ENCODE measurements around the gene PTPN3. TPM values are rescaled to one million over a fixed set of nuclear protein-coding genes. Genes with fewer than 3 reads are reported as not detected.

PTPN3 gene
- total RNA-seq, 6 donors from 2014 or later = 10.2 to 26.2 (median 15.2) TPM

GRCh38 chr9:109497226-109498153, 617 bp downstream of the PTPN3 start:
- Histone ChIP-seq H3K27me3 (peaks cover 0 to 14% (median 4%) of the 10 kb centered on the region in 4 donors), H3K9me3 (no peaks in the 10 kb centered on the region), H3K4me1 (peaks cover 0 to 25% (median 7%) of the 10 kb centered on the region in 4 donors), H3K27ac (peak overlapping the region in 3 of 4 donors; percentile 28 to 66 (median 56)), H3K4me3 (peak overlapping the region; percentile 22 to 57 (median 56)), H3K36me3 (no peaks in the 10 kb centered on the region)
- ATAC-seq (ENCODE audit: low FRiP score in 2 of 2) = no peak
- TF ChIP-seq CTCF (IDR thresholded peaks at IDR 0.05) (no peak), POLR2A (IDR thresholded peaks at IDR 0.05) (no peak), EP300 (IDR thresholded peaks at IDR 0.05) (no peak), POLR2AphosphoS5 (IDR thresholded peaks at IDR 0.05) (no peak)
- WGBS, 2 donors = 8 to 32% methylated on average over 10 to 38 of the region's 82 CpGs
- DNase-seq = peak in 1 of 2 donors; percentile 82

GRCh38 chr9:109496841-109497225, 1.3 kb downstream of the PTPN3 start:
- ATAC-seq (ENCODE audit: low FRiP score in 2 of 2) (no peak), DNase-seq (no peak)
- no peaks in the 10 kb centered on the region for H3K36me3 ChIP-seq
- no peaks in the 10 kb centered on the region for H3K9me3 ChIP-seq
- peaks cover 0 to 14% (median 4%) of the 10 kb centered on the region in 4 donors for H3K27me3 ChIP-seq
- H3K4me1 ChIP-seq = peaks cover 0 to 25% (median 7%) of the 10 kb centered on the region in 4 donors
- TF ChIP-seq CTCF (IDR thresholded peaks at IDR 0.05) (no peak), POLR2A (IDR thresholded peaks at IDR 0.05) (no peak), EP300 (IDR thresholded peaks at IDR 0.05) (no peak), POLR2AphosphoS5 (IDR thresholded peaks at IDR 0.05) (no peak)
- no peak overlapping the region for H3K27ac ChIP-seq
- 74 to 75% methylated on average over 4 of the region's 4 CpGs for WGBS, 2 donors
- peak overlapping the region in 3 of 4 donors; percentile 56 to 57 (median 56) for H3K4me3 ChIP-seq

- Histone ChIP-seq H3K4me3 (no peak overlapping the region), H3K27me3 (peaks cover 0 to 14% (median 4%) of the 10 kb centered on the region in 4 donors)
- WGBS, 2 donors = 88 to 94% methylated on average over 3 of the region's 3 CpGs
Observed at GRCh38 chr9:109496218-109496617, 1.9 kb downstream of the PTPN3 start.

GRCh38 chr9:109493648-109494047, 4.5 kb downstream of the PTPN3 start:
- peaks cover 0 to 5% (median 0%) of the 10 kb centered on the region in 4 donors for H3K27me3 ChIP-seq
- no peak overlapping the region for H3K4me3 ChIP-seq
- 54 to 57% methylated on average over 5 to 6 of the region's 6 CpGs for WGBS, 2 donors
- DNase-seq (no peak), ATAC-seq (ENCODE audit: low FRiP score in 2 of 2) (no peak)
- H3K4me1 ChIP-seq = peaks cover 0 to 14% (median 5%) of the 10 kb centered on the region in 4 donors
- no peaks in the 10 kb centered on the region for H3K36me3 ChIP-seq
- TF ChIP-seq EP300 (IDR thresholded peaks at IDR 0.05) = no peak
- no peak for TF ChIP-seq POLR2AphosphoS5 (IDR thresholded peaks at IDR 0.05)
- TF ChIP-seq POLR2A (IDR thresholded peaks at IDR 0.05) = no peak
- no peak for TF ChIP-seq CTCF (IDR thresholded peaks at IDR 0.05)
- H3K27ac ChIP-seq = no peak overlapping the region
- no peaks in the 10 kb centered on the region for H3K9me3 ChIP-seq

More at GRCh38 chr9:109496218-109496617, 1.9 kb downstream of the PTPN3 start:
- H3K27ac ChIP-seq = no peak overlapping the region
- H3K4me1 ChIP-seq = peaks cover 0 to 25% (median 7%) of the 10 kb centered on the region in 4 donors
- ATAC-seq (ENCODE audit: low FRiP score in 2 of 2) = no peak
- no peaks in the 10 kb centered on the region for H3K36me3 ChIP-seq
- H3K9me3 ChIP-seq = no peaks in the 10 kb centered on the region
- no peak for DNase-seq
- TF ChIP-seq POLR2AphosphoS5 (IDR thresholded peaks at IDR 0.05) (no peak), EP300 (IDR thresholded peaks at IDR 0.05) (no peak), POLR2A (IDR thresholded peaks at IDR 0.05) (no peak), CTCF (IDR thresholded peaks at IDR 0.05) (no peak)
